ENCODE data around the gene KCTD8. TPM values are rescaled to one million over a fixed set of nuclear protein-coding genes. Genes with fewer than 3 reads are reported as not detected.

The KCTD8 gene
- total RNA-seq, 2 experiments from 2014 or later: not detected

GRCh38 chr4:44235897-44236296, 212.7 kb downstream of the KCTD8 start:
- Mint-ChIP-seq H3K27ac (no peak overlapping the region), H3K27me3 (no peaks in the 10 kb centered on the region), H3K4me1 (ENCODE audit: low read depth) (no peaks in the 10 kb centered on the region), H3K9me3 (no peaks in the 10 kb centered on the region), H3K4me3 (no peak overlapping the region), H3K36me3 (ENCODE audit: low read depth) (no peaks in the 10 kb centered on the region)
- intact Hi-C loops (cut with micrococcal nuclease): no loop called here
- ChIA-PET POLR2A (no interaction called here), CTCF (no interaction called here)
- TF ChIP-seq CTCF (IDR thresholded peaks at IDR 0.05): no peak
- no peak for ATAC-seq
- DNase-seq: no peak

GRCh38 chr4:44232262-44232661, 216.3 kb downstream of the KCTD8 start:
- POLR2A ChIA-PET: no interaction called here
- Mint-ChIP-seq H3K4me1 (ENCODE audit: low read depth) (no peaks in the 10 kb centered on the region), H3K27ac (no peak overlapping the region), H3K27me3 (no peaks in the 10 kb centered on the region), H3K9me3 (no peaks in the 10 kb centered on the region), H3K4me3 (no peak overlapping the region), H3K36me3 (ENCODE audit: low read depth) (no peaks in the 10 kb centered on the region)
- no peak for ATAC-seq
- TF ChIP-seq CTCF (IDR thresholded peaks at IDR 0.05): no peak
- intact Hi-C loops (cut with micrococcal nuclease): no loop called here
- no peak for DNase-seq
- CTCF ChIA-PET: no interaction called here

- intact Hi-C loops (cut with micrococcal nuclease): no loop called here
- CTCF ChIA-PET: no interaction called here
- DNase-seq: no peak
- ATAC-seq: no peak
- TF ChIP-seq CTCF (IDR thresholded peaks at IDR 0.05): no peak
- no peaks in the 10 kb centered on the region for H3K36me3 Mint-ChIP-seq (ENCODE audit: low read depth)
- H3K4me1 Mint-ChIP-seq (ENCODE audit: low read depth): no peaks in the 10 kb centered on the region
- H3K27me3 Mint-ChIP-seq: no peaks in the 10 kb centered on the region
- POLR2A ChIA-PET: no interaction called here
- peaks cover 3% of the 10 kb centered on the region for H3K9me3 Mint-ChIP-seq
- no peak overlapping the region for H3K4me3 Mint-ChIP-seq
- no peak overlapping the region for H3K27ac Mint-ChIP-seq
Measured at GRCh38 chr4:44231006-44231405, 217.6 kb downstream of the KCTD8 start.

GRCh38 chr4:44228326-44228725, 220.3 kb downstream of the KCTD8 start:
- DNase-seq (no peak), ATAC-seq (no peak)
- no peak for TF ChIP-seq CTCF (IDR thresholded peaks at IDR 0.05)
- intact Hi-C loops (cut with micrococcal nuclease): no loop called here
- ChIA-PET POLR2A (no interaction called here), CTCF (no interaction called here)
- no peaks in the 10 kb centered on the region for H3K27me3 Mint-ChIP-seq
- no peak overlapping the region for H3K4me3 Mint-ChIP-seq
- no peak overlapping the region for H3K27ac Mint-ChIP-seq
- H3K9me3 Mint-ChIP-seq: peaks cover 3% of the 10 kb centered on the region
- no peaks in the 10 kb centered on the region for H3K4me1 Mint-ChIP-seq (ENCODE audit: low read depth)
- no peaks in the 10 kb centered on the region for H3K36me3 Mint-ChIP-seq (ENCODE audit: low read depth)

GRCh38 chr4:44221407-44221806, 227.2 kb downstream of the KCTD8 start:
- ChIA-PET CTCF (no interaction called here), POLR2A (no interaction called here)
- Mint-ChIP-seq H3K36me3 (ENCODE audit: low read depth) (no peaks in the 10 kb centered on the region), H3K9me3 (peaks cover 3% of the 10 kb centered on the region), H3K4me1 (ENCODE audit: low read depth) (no peaks in the 10 kb centered on the region), H3K27ac (no peak overlapping the region), H3K4me3 (no peak overlapping the region), H3K27me3 (no peaks in the 10 kb centered on the region)
- TF ChIP-seq CTCF (IDR thresholded peaks at IDR 0.05): no peak
- ATAC-seq: no peak
- intact Hi-C loops (cut with micrococcal nuclease): no loop called here
- no peak for DNase-seq

All from activated CD8-positive, alpha-beta T cell treated with anti-CD3 and anti-CD28 coated beads for 36 hours (primary cell).